Immature natural killer cell (primary cell): ENCODE results near the gene GALNT10. TPM values are rescaled to one million over a fixed set of nuclear protein-coding genes. Genes with fewer than 3 reads are reported as not detected.

Experiments used
- DNase-seq, 3 donors: peaks; one replicate each; pipeline ENCODE4 v3.0.0; 2022; ENCODE audit warnings: mixed read lengths in 1 of 3
- H3K27ac Mint-ChIP-seq, 6 donors: one replicate each; pipeline ENCODE4 v1.8.0; 2020; ENCODE audit warnings: mixed read lengths in 6 of 6, mild to moderate bottlenecking in 5 of 6, inconsistent platforms in 4 of 6, moderate library complexity in 3 of 6
- H3K27me3 Mint-ChIP-seq, 3 donors: one replicate each; pipeline ENCODE4 v1.8.0; 2020 to 2021; ENCODE audit warnings: low read depth in 3 of 3, mild to moderate bottlenecking in 3 of 3, mixed read lengths in 3 of 3, moderate library complexity in 3 of 3, inconsistent platforms in 1 of 3
- H3K36me3 Mint-ChIP-seq, 3 donors: one replicate each; pipeline ENCODE4 v1.8.0; 2020; ENCODE audit warnings: mixed read lengths in 3 of 3, inconsistent platforms in 2 of 3, mild to moderate bottlenecking in 2 of 3
- H3K4me1 Mint-ChIP-seq, 2 donors: one replicate each; pipeline ENCODE4 v1.8.0; 2020; ENCODE audit warnings: inconsistent platforms in 2 of 2, mild to moderate bottlenecking in 2 of 2, mixed read lengths in 2 of 2, moderate library complexity in 1 of 2
- H3K4me3 Mint-ChIP-seq, 5 donors: one replicate each; pipeline ENCODE4 v1.8.0; 2020; ENCODE audit warnings: mild to moderate bottlenecking in 5 of 5, mixed read lengths in 5 of 5, inconsistent platforms in 3 of 5, moderate library complexity in 3 of 5
- H3K9me3 Mint-ChIP-seq, 6 donors: one replicate each; pipeline ENCODE4 v1.8.0; 2020; ENCODE audit warnings: mild to moderate bottlenecking in 6 of 6, mixed read lengths in 6 of 6, inconsistent platforms in 4 of 6, moderate library complexity in 3 of 6
- polyA plus RNA-seq, 3 donors: library from polyadenylated mRNA; unstranded; fragments of 300-500 nt; fragmentation: Illumina TruSeq; gene quantifications; one replicate each; pipeline ENCODE4 v1.2.3, GENCODE V29; 2021

GALNT10 gene
- polyA plus RNA-seq, 3 donors from 2014 or later = 10.4 to 42.8 (median 24.7) TPM

GRCh38 chr5:154217462-154217861, 26.9 kb downstream of the GALNT10 start:
- Mint-ChIP-seq H3K4me3 (no peak overlapping the region), H3K36me3 (peaks cover 10 to 13% (median 13%) of the 10 kb centered on the region in 3 donors), H3K9me3 (no peaks in the 10 kb centered on the region), H3K27me3 (peaks cover 0 to 1% (median 0%) of the 10 kb centered on the region in 3 donors), H3K27ac (peak overlapping the region; percentile 5 to 82 (median 62)), H3K4me1 (peaks cover 47 to 82% of the 10 kb centered on the region in 2 donors)
- no peak for DNase-seq

- peaks cover 59 to 95% of the 10 kb centered on the region in 2 donors for H3K4me1 Mint-ChIP-seq
- H3K4me3 Mint-ChIP-seq = no peak overlapping the region
- peaks cover 8 to 13% (median 10%) of the 10 kb centered on the region in 3 donors for H3K36me3 Mint-ChIP-seq
- no peak for DNase-seq
- peak overlapping the region in 5 of 6 donors; percentile 73 to 95 (median 85) for H3K27ac Mint-ChIP-seq
- peaks cover 0 to 1% (median 0%) of the 10 kb centered on the region in 3 donors for H3K27me3 Mint-ChIP-seq
- no peaks in the 10 kb centered on the region for H3K9me3 Mint-ChIP-seq
Measured at GRCh38 chr5:154218786-154219185, 28.3 kb downstream of the GALNT10 start.

GRCh38 chr5:154220625-154221024, 30.1 kb downstream of the GALNT10 start:
- H3K36me3 Mint-ChIP-seq = peaks cover 9 to 23% (median 10%) of the 10 kb centered on the region in 3 donors
- no peak overlapping the region for H3K4me3 Mint-ChIP-seq
- peaks cover 55 to 89% of the 10 kb centered on the region in 2 donors for H3K4me1 Mint-ChIP-seq
- H3K27ac Mint-ChIP-seq = peak overlapping the region; percentile 79 to 98 (median 92)
- DNase-seq = no peak
- no peaks in the 10 kb centered on the region for H3K9me3 Mint-ChIP-seq
- H3K27me3 Mint-ChIP-seq = peaks cover 0 to 1% (median 0%) of the 10 kb centered on the region in 3 donors

- Mint-ChIP-seq H3K9me3 (peaks cover 0 to under 1% (median 0%) of the 10 kb centered on the region in 6 donors), H3K27ac (peak overlapping the region; percentile 81 to 98 (median 94)), H3K27me3 (peaks cover 0 to 1% (median 0%) of the 10 kb centered on the region in 3 donors), H3K4me1 (peaks cover 52 to 84% of the 10 kb centered on the region in 2 donors), H3K4me3 (peak overlapping the region; percentile 20 to 48 (median 31)), H3K36me3 (peaks cover 13 to 28% (median 13%) of the 10 kb centered on the region in 3 donors)
- peak; percentile 49 to 65 (median 61) for DNase-seq
Measured at GRCh38 chr5:154221371-154221896, 30.9 kb downstream of the GALNT10 start.

GRCh38 chr5:154222414-154222813, 31.9 kb downstream of the GALNT10 start:
- Mint-ChIP-seq H3K27me3 (peaks cover 0 to 1% (median 0%) of the 10 kb centered on the region in 3 donors), H3K27ac (peak overlapping the region; percentile 81 to 98 (median 94)), H3K36me3 (peaks cover 22 to 37% (median 23%) of the 10 kb centered on the region in 3 donors), H3K4me3 (no peak overlapping the region), H3K4me1 (peaks cover 44 to 74% of the 10 kb centered on the region in 2 donors), H3K9me3 (peaks cover 0 to 9% (median 4%) of the 10 kb centered on the region in 6 donors)
- DNase-seq = no peak

GRCh38 chr5:154223320-154223719, 32.8 kb downstream of the GALNT10 start:
- Mint-ChIP-seq H3K4me3 (no peak overlapping the region), H3K9me3 (peaks cover 0 to 16% (median 10%) of the 10 kb centered on the region in 6 donors), H3K27me3 (peaks cover 0 to 4% (median 0%) of the 10 kb centered on the region in 3 donors), H3K36me3 (peaks cover 31 to 45% (median 32%) of the 10 kb centered on the region in 3 donors), H3K4me1 (peaks cover 43 to 73% of the 10 kb centered on the region in 2 donors), H3K27ac (peak overlapping the region; percentile 75 to 94 (median 84))
- no peak for DNase-seq

GRCh38 chr5:154227090-154227489, 36.6 kb downstream of the GALNT10 start:
- peaks cover 0 to 3% (median 0%) of the 10 kb centered on the region in 3 donors for H3K27me3 Mint-ChIP-seq
- H3K27ac Mint-ChIP-seq = no peak overlapping the region
- H3K4me1 Mint-ChIP-seq = peaks cover 44 to 66% of the 10 kb centered on the region in 2 donors
- no peak for DNase-seq
- no peak overlapping the region for H3K4me3 Mint-ChIP-seq
- peaks cover 27 to 40% (median 38%) of the 10 kb centered on the region in 3 donors for H3K36me3 Mint-ChIP-seq
- H3K9me3 Mint-ChIP-seq = peaks cover 0 to 16% (median 10%) of the 10 kb centered on the region in 6 donors

GRCh38 chr5:154228696-154229095, 38.2 kb downstream of the GALNT10 start:
- H3K36me3 Mint-ChIP-seq = peaks cover 27 to 42% (median 40%) of the 10 kb centered on the region in 3 donors
- H3K4me3 Mint-ChIP-seq = peak overlapping the region in 2 of 5 donors; percentile 7 to 51
- H3K9me3 Mint-ChIP-seq = peaks cover 0 to 16% (median 10%) of the 10 kb centered on the region in 6 donors
- peak overlapping the region in 3 of 6 donors; percentile 33 to 66 (median 33) for H3K27ac Mint-ChIP-seq
- H3K27me3 Mint-ChIP-seq = peaks cover 0 to 3% (median 0%) of the 10 kb centered on the region in 3 donors
- peaks cover 41 to 66% of the 10 kb centered on the region in 2 donors for H3K4me1 Mint-ChIP-seq
- no peak for DNase-seq

- Mint-ChIP-seq H3K27me3 (peaks cover 0 to 3% (median 0%) of the 10 kb centered on the region in 3 donors), H3K9me3 (peaks cover 0 to 16% (median 10%) of the 10 kb centered on the region in 6 donors), H3K36me3 (peaks cover 27 to 42% (median 30%) of the 10 kb centered on the region in 3 donors), H3K4me3 (no peak overlapping the region), H3K4me1 (peaks cover 47 to 73% of the 10 kb centered on the region in 2 donors), H3K27ac (peak overlapping the region in 2 of 6 donors; percentile 11 to 35)
- no peak for DNase-seq
Measured at GRCh38 chr5:154230526-154230925, 40.0 kb downstream of the GALNT10 start.

- Mint-ChIP-seq H3K4me1 (peaks cover 78 to 95% of the 10 kb centered on the region in 2 donors), H3K27ac (peak overlapping the region in 1 of 6 donors; percentile 40), H3K27me3 (no peaks in the 10 kb centered on the region), H3K36me3 (peaks cover 0 to 10% (median 5%) of the 10 kb centered on the region in 3 donors), H3K4me3 (no peak overlapping the region), H3K9me3 (no peaks in the 10 kb centered on the region)
- DNase-seq = no peak
Measured at GRCh38 chr5:154234551-154234950, 44.0 kb downstream of the GALNT10 start.

- no peak for DNase-seq
- Mint-ChIP-seq H3K4me1 (peaks cover 80 to 99% of the 10 kb centered on the region in 2 donors), H3K36me3 (peaks cover 0 to 5% (median under 1%) of the 10 kb centered on the region in 3 donors), H3K4me3 (no peak overlapping the region), H3K27ac (peak overlapping the region in 3 of 6 donors; percentile 2 to 76 (median 11)), H3K9me3 (no peaks in the 10 kb centered on the region), H3K27me3 (no peaks in the 10 kb centered on the region)
Measured at GRCh38 chr5:154236011-154236410, 45.5 kb downstream of the GALNT10 start.

- Mint-ChIP-seq H3K27ac (peak overlapping the region in 4 of 6 donors; percentile 12 to 76 (median 36)), H3K27me3 (no peaks in the 10 kb centered on the region), H3K9me3 (no peaks in the 10 kb centered on the region), H3K36me3 (peaks cover 0 to 4% (median 0%) of the 10 kb centered on the region in 3 donors), H3K4me1 (peaks cover 76 to 93% of the 10 kb centered on the region in 2 donors), H3K4me3 (peak overlapping the region in 2 of 5 donors; percentile 32 to 36)
- peak in 1 of 3 donors; percentile 11 for DNase-seq
Measured at GRCh38 chr5:154236536-154237375, 46.2 kb downstream of the GALNT10 start.

GRCh38 chr5:154237376-154237743, 46.8 kb downstream of the GALNT10 start:
- H3K4me1 Mint-ChIP-seq = peaks cover 73 to 90% of the 10 kb centered on the region in 2 donors
- H3K27ac Mint-ChIP-seq = peak overlapping the region; percentile 4 to 76 (median 61)
- H3K36me3 Mint-ChIP-seq = peaks cover 0 to 2% (median 0%) of the 10 kb centered on the region in 3 donors
- peak overlapping the region in 2 of 5 donors; percentile 25 to 33 for H3K4me3 Mint-ChIP-seq
- DNase-seq = no peak
- H3K9me3 Mint-ChIP-seq = no peaks in the 10 kb centered on the region
- no peaks in the 10 kb centered on the region for H3K27me3 Mint-ChIP-seq
